ENCODE measurements around the gene SERPINA1.

DNA sequence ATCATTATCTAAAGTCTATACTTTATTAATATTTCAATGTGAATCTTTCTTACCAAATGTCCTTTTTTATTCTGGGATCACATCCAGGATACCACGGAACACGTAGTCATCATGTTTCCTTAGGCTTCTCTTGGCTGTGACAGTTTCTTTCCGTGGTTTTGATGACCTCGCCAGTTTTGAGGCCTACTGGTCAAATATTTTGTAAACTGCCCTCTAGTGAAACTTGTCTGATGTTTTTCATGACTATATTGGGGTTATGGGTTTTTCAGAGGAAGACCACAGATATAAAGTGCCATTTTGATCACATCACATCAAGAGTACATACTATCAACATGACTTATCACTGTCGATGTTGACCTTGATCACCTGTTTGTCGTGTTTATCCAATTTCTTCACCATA lies 51.1 kb downstream of the SERPINA1 start:
- no peak for TF ChIP-seq CTCF (conservative IDR thresholded peaks at IDR 0.05; ENCODE audit: low read depth, low read length)
- TF ChIP-seq EZH2 (IDR thresholded peaks at IDR 0.05; ENCODE audit: borderline replicate concordance, low read depth, low read length, poor library complexity, severe bottlenecking) = no peak
